Testis (tissue), 3 donors: ENCODE measurements around the gene FBP1. TPM values are rescaled to one million over a fixed set of nuclear protein-coding genes. Genes with fewer than 3 reads are reported as not detected.

ENCODE experiments used
- DNase-seq: peaks from one replicate; pipeline ENCODE4 v3.0.0-alpha.2; 2019
- H3K27ac ChIP-seq, 2 donors: fragments of 200-600 bp; sonication (generic); one replicate each; pipeline ENCODE4 v1.5.1; 2019
- H3K27me3 ChIP-seq: fragments of 200-600 bp; sonication (generic); one replicate; pipeline ENCODE4 v1.5.1; 2019
- H3K36me3 ChIP-seq: fragments of 200-600 bp; sonication (generic); one replicate; pipeline ENCODE4 v1.5.1; 2017; ENCODE audit warnings: low read depth; ENCODE audit errors: missing control alignments
- H3K4me1 ChIP-seq: fragments of 200-600 bp; sonication (generic); one replicate; pipeline ENCODE4 v1.5.1; 2019
- H3K4me3 ChIP-seq, 2 donors: fragments of 200-600 bp; sonication (generic); one replicate each; pipeline ENCODE4 v1.5.1; 2017 to 2019
- H3K9me3 ChIP-seq: fragments of 200-600 bp; sonication (generic); one replicate; pipeline ENCODE4 v1.5.1; 2017
- POLR2A ChIP-seq: fragments of 450-650 bp; IDR thresholded peaks from one replicate; pipeline ENCODE4 v1.6.1; 2017; ENCODE audit warnings: antibody characterized with exemption, mild to moderate bottlenecking, moderate library complexity
- WGBS, 2 donors: methylation state at CpG; one replicate each; pipeline ENCODE4 v1.1.5; 2018; 5-methylcytosine and 5-hydroxymethylcytosine counted together
- intact Hi-C: fragments of 100-400 bp; cut with DNase I; formaldehyde crosslinking; loops from one replicate; pipeline ENCODE4 v1.15.1; 2023; ENCODE audit warnings: low total_unique reads
- polyA plus RNA-seq: library from polyadenylated mRNA; stranded (reverse); fragments of 350-450 nt; fragmentation: Illumina TruSeq; extraction: RNeasy Lipid Tissue Mini Kit (QIAGEN cat#74804); gene quantifications from one replicate; pipeline ENCODE4 v1.2.3, GENCODE V29; 2014; ENCODE audit warnings: low read depth, low replicate concordance; ENCODE audit not compliant: insufficient read depth
- total RNA-seq, 2 donors: library from RNA; depleted of rRNA; stranded (reverse); fragments of >200 nt; gene quantifications; one replicate each; pipeline ENCODE4 v1.2.3, GENCODE V29; 2016
- TF ChIP-seq, protein P1 (sequence below), 3 experiments: fragments of 450-650 bp in 2 of 3; fragments of 200-600 bp in 1 of 3; sonication (generic) in 1 of 3; IDR thresholded peaks; one replicate each; pipeline ENCODE4 v1.5.1; 2016 to 2019; ENCODE audit warnings: antibody characterized with exemption in 3 of 3, mild to moderate bottlenecking in 2 of 3, moderate library complexity in 1 of 3

The FBP1 gene
- total and polyA plus RNA-seq, 3 donors from 2014 or later = 3.8 to 16.2 (median 4.1) TPM

DNA sequence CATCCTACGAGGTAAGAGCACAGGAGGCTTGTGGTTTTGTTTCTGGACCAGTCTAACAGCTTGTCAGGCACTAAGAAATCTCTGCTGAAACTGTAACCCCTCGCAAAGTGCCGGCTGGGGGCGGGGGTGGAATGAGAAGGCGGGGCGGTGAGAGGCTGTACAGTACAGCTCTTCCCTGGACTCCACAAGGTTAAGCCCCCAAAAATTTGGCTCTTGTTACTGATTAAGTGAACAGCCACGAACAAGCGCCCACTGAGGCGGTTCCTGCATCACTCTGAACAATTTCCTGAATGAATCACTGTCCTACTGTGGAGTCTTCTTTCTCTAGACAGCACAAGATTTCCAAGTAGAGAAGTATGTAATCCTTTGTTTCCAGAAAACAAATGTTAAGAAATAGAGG lies 52.5 kb downstream of the FBP1 start:
- Histone ChIP-seq H3K4me1 (no peaks in the 10 kb centered on the region), H3K4me3 (no peak overlapping the region), H3K27ac (no peak overlapping the region), H3K27me3 (no peaks in the 10 kb centered on the region), H3K36me3 (no peaks in the 10 kb centered on the region), H3K9me3 (no peaks in the 10 kb centered on the region)
- intact Hi-C loops = no loop called here
- TF ChIP-seq, protein P1, sequence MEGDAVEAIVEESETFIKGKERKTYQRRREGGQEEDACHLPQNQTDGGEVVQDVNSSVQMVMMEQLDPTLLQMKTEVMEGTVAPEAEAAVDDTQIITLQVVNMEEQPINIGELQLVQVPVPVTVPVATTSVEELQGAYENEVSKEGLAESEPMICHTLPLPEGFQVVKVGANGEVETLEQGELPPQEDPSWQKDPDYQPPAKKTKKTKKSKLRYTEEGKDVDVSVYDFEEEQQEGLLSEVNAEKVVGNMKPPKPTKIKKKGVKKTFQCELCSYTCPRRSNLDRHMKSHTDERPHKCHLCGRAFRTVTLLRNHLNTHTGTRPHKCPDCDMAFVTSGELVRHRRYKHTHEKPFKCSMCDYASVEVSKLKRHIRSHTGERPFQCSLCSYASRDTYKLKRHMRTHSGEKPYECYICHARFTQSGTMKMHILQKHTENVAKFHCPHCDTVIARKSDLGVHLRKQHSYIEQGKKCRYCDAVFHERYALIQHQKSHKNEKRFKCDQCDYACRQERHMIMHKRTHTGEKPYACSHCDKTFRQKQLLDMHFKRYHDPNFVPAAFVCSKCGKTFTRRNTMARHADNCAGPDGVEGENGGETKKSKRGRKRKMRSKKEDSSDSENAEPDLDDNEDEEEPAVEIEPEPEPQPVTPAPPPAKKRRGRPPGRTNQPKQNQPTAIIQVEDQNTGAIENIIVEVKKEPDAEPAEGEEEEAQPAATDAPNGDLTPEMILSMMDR (IDR thresholded peaks at IDR 0.05) = no peak
- no peak for TF ChIP-seq POLR2A
- WGBS, 2 donors = 49 to 56% methylated on average over 9 of the region's 9 CpGs
- no peak for DNase-seq

DNA sequence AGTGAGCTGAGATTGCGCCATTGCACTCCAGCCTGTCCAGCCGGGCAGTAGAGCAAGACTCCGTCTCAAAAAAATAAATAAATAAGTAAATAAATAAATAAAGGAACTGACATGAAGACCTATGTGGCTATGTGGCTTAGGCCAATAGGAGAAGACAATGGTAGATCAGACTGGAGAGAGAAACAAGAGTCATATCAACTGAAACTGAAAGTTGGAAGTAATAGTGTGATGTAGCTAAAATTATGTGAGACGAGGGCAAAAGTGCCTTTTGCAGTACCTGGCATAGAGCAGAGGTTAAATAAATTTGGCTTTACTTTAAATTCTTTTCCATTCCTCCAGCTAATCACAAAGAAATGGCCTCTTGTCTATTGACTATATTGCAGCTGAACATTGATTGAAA lies 53.0 kb downstream of the FBP1 start:
- Histone ChIP-seq H3K27me3 (no peaks in the 10 kb centered on the region), H3K4me1 (no peaks in the 10 kb centered on the region), H3K9me3 (no peaks in the 10 kb centered on the region), H3K36me3 (no peaks in the 10 kb centered on the region), H3K27ac (no peak overlapping the region), H3K4me3 (no peak overlapping the region)
- no peak for DNase-seq
- 75 to 86% methylated on average over 4 of the region's 4 CpGs for WGBS, 2 donors
- TF ChIP-seq POLR2A = no peak
- TF ChIP-seq, protein P1 (IDR thresholded peaks at IDR 0.05) = no peak
- intact Hi-C loops = no loop called here

DNA sequence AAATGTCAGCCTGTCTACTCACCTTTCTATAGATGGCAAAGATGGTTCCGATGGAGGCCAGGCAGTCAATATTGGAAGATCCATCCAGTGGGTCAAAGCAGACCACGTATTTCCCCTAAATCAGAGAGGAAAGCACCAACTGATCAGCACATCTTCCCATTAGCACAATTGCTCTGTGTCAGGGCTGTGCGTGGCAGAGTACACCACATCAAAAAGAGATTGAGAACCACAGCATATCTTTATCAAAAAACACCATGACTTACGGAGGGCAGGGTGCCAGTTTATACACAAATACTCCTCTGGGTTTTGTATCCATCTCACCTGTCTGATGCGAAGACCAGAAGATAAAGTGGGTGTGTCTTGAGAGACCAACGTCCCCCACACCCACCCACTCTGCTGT lies 54.8 kb downstream of the FBP1 start:
- Histone ChIP-seq H3K9me3 (no peaks in the 10 kb centered on the region), H3K27me3 (no peaks in the 10 kb centered on the region), H3K36me3 (no peaks in the 10 kb centered on the region), H3K27ac (no peak overlapping the region), H3K4me3 (no peak overlapping the region), H3K4me1 (no peaks in the 10 kb centered on the region)
- TF ChIP-seq, protein P1 (IDR thresholded peaks at IDR 0.05) = no peak
- no peak for TF ChIP-seq POLR2A
- WGBS, 2 donors = 81 to 87% methylated on average over 6 of the region's 6 CpGs
- intact Hi-C loops = no loop called here
- no peak for DNase-seq

DNA sequence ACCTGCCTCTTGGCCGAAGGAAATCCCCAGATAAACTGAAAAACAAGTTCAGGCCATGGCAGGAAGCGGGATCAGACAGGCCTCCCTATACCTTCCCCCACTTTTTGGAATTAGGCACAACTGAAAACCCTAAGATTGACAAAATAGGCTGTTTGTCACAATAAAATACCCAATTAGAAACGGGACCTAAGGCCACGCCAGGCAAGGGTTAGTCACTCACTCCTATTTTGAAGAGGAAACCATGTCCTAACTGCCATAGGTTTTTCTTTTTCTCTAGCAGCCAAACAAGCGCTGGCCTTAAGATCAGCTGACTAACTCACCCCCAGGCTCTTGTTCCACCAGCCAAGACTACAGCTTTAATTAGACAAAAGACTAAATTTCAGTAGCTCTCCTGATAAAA lies 57.6 kb downstream of the FBP1 start:
- WGBS, 2 donors = 93 to 94% methylated on average over 5 of the region's 5 CpGs
- Histone ChIP-seq H3K27ac (no peak overlapping the region), H3K36me3 (no peaks in the 10 kb centered on the region), H3K4me1 (no peaks in the 10 kb centered on the region), H3K9me3 (no peaks in the 10 kb centered on the region), H3K4me3 (no peak overlapping the region), H3K27me3 (no peaks in the 10 kb centered on the region)
- intact Hi-C loops = no loop called here
- no peak for DNase-seq
- TF ChIP-seq POLR2A = no peak
- TF ChIP-seq, protein P1 (IDR thresholded peaks at IDR 0.05) = no peak

DNA sequence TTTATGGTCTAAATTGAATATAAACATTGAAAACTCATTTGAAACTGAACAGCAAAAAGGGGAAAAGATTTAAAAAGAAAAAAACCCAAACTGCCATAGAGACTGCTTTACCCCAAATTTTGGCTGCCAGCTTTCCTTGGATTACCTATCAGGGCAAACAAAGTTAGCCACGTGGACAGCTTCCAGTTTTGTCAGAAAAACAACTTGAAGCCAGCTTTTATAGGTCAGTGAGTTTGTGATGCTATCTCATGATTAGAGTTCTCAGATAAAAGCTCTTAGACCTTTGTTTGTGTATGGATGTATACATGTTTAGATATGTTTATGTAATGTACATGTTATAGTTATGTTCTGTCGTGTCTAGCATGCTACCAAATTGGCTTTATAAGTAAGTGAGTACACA lies 61.7 kb downstream of the FBP1 start:
- DNase-seq = no peak
- no peaks in the 10 kb centered on the region for H3K36me3 ChIP-seq
- H3K9me3 ChIP-seq = no peaks in the 10 kb centered on the region
- WGBS, 2 donors = 56 to 71% methylated on average over 2 of the region's 2 CpGs
- H3K27me3 ChIP-seq = no peaks in the 10 kb centered on the region
- no peak overlapping the region for H3K27ac ChIP-seq
- TF ChIP-seq, protein P1 (IDR thresholded peaks at IDR 0.05) = no peak
- no peak for TF ChIP-seq POLR2A
- no peak overlapping the region for H3K4me3 ChIP-seq
- no peaks in the 10 kb centered on the region for H3K4me1 ChIP-seq
- intact Hi-C loops = no loop called here
